HG03520 (cell line): ENCODE results near the gene POLK.
A peak's percentile ranks its signal among the peaks of the same experiment; 100 is the strongest.
"Not testable (repeated sequence)": the region's sequence is repeated elsewhere in the genome, so short reads cannot be mapped to it uniquely, and the experiment has no call there.

Experiments
- ATAC-seq: cut with Tn5 transposase; IDR thresholded peaks from one replicate; pipeline ENCODE4 v1.9.1; 2021; ENCODE audit warnings: mild to moderate bottlenecking, moderate library complexity; ENCODE audit not compliant: unreplicated experiment

The POLK gene

GRCh38 chr5:75547812-75548211 lies 36.1 kb downstream of the POLK start:
- no peak for ATAC-seq

DNA sequence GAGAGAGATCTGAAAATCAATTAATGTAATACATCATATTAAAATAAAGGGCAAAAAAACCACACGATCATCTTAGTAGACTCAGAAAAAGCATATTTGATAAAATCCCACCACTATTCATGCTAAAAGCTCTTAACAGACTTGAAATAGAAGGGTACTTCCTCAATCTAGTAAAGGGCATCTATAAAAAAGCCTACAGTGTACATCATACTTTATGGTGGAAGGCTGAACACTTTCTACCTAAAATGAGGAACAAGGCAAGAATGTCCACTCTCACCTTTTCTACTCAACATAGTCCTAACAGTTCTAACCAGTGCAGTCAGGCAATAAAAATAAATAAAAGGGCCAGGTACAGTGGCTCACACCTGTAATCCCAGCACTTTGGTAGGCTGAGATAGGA lies 38.9 kb downstream of the POLK start:
- no peak for ATAC-seq

DNA sequence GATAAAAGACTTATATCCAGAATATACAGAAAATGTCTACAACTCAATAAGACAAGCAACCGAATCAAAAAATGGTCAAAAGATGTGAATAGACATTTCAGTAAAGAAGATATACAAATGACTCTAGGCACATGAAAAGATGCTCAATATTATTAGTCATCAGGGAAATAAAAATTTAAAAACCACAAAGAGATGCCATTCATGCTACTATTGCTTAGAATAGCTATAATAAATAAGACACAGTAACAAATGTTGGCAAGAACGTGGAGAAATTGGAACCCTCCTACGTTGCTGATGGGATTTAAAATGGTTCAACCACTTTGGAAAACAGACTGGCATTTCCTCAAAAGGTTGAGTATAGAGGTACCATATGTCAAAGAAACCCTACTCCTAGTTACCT lies 39.8 kb downstream of the POLK start:
- ATAC-seq, result no peak

DNA sequence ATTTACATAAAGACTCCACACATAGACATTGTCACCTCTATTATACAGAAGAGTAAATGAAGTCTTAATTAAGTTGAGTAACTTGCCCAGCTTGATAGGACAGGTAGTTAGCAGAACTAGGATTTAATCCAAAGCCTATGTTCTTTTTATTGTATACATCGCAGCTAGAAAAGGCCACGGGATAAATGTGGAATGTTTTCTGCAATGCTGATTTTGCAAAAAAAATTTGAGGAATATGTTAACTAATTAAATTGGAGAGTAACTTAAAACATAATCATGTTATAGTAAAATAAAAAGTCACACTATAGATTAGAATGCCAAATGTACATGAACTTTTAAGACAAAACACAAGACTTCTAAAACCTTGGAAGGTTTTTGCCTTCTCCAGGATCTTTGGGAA lies 41.1 kb downstream of the POLK start:
- ATAC-seq, result no peak

- ATAC-seq, result no peak
Measured at GRCh38 chr5:75553358-75553757, 41.7 kb downstream of the POLK start.

GRCh38 chr5:75558221-75558620 lies 46.5 kb downstream of the POLK start:
- no peak for ATAC-seq

DNA sequence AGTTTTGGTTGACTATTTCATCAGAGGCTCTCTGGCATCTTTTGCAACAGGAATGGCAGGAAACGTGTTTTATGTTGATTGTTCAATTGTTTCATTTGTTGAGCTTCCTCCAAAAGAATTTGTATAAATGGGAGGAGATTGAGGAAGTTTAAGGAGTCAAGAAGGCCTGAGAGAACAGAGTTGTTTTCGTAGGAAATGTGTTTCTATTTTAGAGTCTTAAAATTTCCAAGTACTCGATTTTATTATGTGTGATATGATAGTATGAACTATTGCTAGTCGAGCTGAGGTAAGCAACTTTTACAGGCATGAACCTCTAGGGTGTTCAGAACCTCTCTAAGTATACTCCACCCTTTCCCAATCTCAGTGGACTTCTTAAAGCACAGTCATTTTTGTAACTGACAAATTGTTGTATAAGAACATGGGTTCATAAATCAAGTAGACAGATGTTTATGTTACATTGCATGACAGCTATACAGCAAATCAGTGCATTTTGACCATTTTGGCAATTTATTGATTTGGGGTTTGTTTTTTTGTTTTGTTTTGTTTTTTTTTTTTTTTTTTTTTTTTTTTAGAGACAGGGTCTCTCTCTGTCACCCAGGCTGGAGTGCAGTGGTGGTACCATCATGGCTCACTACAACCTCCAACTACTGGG lies 47.4 kb downstream of the POLK start:
- ATAC-seq, result no peak

DNA sequence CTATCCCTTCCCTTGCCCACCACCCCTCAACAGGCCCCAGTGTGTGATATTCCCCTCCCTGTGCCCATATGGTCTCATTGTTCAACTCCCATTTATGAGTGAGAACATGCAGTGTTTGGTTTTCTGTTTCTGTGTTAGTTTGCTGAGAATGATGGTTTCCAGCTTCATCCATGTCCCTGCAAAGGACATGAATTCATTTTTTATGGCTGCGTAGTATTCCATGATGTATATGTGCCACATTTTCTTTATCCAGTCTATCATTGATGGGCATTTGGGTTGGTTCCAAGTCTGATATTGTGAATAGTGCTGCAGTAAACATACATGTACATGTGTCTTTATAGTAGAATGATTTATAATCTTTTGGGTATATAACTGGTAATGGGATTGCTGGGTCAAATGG lies 49.0 kb downstream of the POLK start:
- ATAC-seq, result not testable (repeated sequence)

GRCh38 chr5:75565991-75566709 lies 54.5 kb downstream of the POLK start:
- ATAC-seq, result not testable (repeated sequence)

DNA sequence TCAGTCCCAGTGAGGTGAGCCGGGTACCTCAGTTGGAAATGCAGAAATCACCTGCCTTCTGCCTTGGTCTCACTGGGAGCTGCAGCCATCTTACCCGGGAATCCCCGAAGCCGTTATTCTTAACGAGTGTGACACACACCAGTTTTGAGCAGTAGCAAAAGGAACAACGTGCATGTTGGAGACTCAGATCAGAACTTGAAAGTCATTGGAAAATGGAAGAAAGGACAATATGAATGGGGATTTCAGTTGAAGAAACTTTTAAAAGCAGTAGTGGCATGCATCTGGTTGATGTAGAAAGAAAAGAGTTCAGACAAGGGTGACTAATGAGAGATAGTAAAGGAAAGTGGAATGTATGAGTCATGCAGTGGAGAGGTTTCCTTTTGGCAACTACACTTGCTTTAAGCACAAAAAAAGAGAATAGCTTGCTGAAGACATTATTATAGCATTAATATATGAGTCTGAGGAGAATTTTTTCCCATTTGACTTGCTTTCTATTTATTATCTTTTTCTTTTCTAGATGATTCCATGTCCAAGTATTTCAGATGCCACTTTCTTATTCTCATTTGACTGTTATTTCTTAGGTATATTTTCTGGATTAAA lies 55.1 kb downstream of the POLK start:
- ATAC-seq, result peak; percentile 85

GRCh38 chr5:75567710-75568109 lies 56.0 kb downstream of the POLK start:
- peak; percentile 33 for ATAC-seq

GRCh38 chr5:75568202-75568601 lies 56.5 kb downstream of the POLK start:
- no peak for ATAC-seq

GRCh38 chr5:75571547-75571946 lies 59.9 kb downstream of the POLK start:
- no peak for ATAC-seq

DNA sequence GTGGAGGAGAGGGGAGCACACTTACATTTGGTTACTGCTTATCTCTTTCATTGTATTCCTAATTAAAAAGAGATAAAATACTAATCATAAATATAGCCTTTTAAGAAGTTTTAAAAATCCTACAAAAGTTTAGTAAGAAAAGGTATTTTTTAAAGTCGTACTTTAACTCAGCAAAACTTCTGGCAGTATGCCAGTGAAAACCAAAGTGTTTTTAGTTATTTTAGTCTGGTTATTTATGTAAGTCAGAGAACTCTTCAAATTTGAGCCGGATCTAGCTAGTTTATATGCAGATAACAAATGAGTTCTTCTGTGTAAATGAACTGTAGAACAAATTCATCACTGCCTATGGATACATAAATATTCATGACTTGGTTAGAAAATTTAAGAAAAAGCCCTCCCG lies 63.1 kb downstream of the POLK start:
- peak; percentile 9 for ATAC-seq

- not testable (repeated sequence) for ATAC-seq
Measured at GRCh38 chr5:75578280-75578679, 66.6 kb downstream of the POLK start.

DNA sequence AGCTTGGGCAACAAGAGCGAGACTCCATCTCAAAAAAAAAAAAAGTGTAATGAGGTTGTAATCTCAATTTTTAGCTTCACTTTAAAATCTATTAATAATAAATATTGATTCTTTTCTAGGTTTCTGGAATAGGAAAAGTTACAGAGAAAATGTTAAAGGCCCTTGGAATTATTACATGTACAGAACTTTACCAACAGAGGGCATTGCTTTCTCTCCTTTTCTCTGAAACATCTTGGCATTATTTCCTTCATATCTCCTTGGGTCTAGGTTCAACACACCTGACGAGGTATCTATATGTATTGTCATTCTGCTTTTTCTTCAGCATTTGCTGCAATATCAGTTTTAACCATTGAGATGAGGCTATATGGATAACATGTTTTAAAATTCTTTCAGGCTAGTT lies 73.0 kb downstream of the POLK start:
- ATAC-seq, result no peak

DNA sequence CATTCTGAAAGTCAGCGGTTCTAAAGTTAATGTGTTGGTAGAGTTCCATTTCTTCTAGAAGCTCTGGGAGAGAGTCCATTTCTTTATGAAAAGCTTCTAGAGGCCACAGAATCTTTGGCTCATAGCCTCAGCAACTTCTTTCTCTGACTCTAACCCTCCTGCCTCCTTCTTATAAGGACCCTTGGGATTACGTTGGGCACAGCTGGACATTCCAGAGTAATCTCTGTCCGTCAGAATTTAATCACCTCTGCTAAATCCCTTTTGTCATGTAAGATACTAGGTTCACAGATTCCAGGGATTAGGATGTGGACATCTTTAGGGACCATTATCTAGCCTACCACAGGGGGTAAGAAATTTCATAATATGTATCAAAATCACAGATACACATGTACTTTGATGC lies 77.0 kb downstream of the POLK start:
- ATAC-seq, result no peak

DNA sequence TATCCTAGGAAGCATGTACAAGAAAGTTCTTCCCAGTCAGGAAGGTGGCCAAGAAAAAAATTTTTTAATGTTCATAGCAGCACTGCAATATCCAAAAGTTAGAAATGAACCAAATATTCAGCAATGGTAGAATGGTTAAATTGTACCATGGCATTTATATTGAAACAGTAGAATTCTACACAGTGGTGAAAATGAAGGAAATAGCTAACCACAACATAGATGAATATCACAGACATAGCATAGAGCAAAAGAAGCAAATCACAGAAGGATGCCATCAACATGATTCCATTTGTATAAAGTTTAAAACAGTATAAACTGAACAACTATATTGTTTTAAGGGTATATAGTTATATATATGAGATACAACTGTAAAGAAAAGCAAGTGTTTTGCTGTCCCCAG lies 88.8 kb downstream of the POLK start:
- ATAC-seq, result no peak

DNA sequence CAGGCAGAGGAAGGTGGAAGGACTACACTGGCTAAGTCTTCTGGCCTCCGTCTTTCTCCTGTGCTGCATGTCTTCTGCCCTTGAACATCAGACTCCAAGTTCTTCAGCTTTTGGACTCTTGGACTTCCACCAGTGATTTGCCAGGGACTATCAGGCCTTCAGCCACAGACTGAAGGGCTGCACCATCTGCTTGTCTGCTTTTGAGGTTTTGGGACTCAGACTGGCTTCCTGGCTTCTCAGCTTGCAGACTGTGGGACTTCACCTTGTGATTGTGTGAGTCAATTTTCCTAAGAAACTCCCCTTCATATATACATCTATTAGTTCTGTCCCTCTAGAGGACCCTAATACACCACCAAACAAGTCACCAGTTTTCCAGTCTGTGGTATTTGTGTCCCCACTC lies 89.9 kb downstream of the POLK start:
- ATAC-seq, result no peak

DNA sequence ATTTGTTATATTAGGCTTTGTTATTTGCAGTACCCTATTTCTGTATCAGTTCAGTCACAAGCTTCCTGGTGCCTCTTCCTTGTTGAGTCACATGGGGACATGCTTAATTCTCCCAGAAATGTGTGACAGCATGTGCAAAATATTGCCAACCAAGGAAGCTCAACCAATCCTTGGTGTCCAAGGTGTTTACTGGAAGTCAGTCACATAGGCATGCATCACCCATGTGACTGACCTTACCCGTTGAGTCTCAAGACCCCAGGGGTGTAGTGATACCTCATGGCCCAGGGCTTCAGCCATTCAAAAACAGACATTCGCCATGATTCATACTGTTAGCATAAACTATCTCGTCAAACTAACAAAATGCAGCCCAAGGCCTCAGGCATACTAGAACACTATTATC lies 90.3 kb downstream of the POLK start:
- no peak for ATAC-seq

DNA sequence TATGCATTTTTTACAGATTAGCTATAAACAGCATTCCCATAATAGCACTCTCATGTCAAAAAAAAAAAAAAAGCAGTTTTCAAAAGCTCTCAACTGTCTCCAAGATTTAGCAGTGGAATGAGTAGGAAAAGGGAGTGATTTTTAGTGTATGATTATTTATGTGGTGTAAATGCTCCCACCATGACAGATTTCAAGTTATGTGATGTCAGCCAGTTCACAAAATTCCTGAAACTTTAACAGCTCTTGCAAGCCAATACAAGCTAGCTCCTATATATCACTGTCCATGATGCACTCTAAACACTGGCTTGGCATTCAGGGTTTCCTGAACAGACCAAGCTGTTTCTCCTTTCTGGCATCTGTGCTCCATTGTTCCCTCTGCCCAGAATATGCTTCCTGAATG lies 91.7 kb downstream of the POLK start:
- no peak for ATAC-seq

- ATAC-seq, result no peak
Measured at GRCh38 chr5:75603821-75604220, 92.1 kb downstream of the POLK start.
